ENCODE results near the gene SOX2. TPM values are rescaled to one million over a fixed set of nuclear protein-coding genes. Genes with fewer than 3 reads are reported as not detected.

SOX2 gene
- total RNA-seq, 1 donor from 2014 or later, result under 0.01 TPM

- Histone ChIP-seq H3K27me3 (ENCODE audit: control insufficient read depth in 3 of 3, insufficient read depth in 3 of 3, low read length in 3 of 3) (peaks cover 91 to 98% (median 98%) of the 10 kb centered on the region in 3 donors), H3K4me3 (ENCODE audit: low read length in 3 of 3) (no peak overlapping the region), H3K36me3 (ENCODE audit: control insufficient read depth in 3 of 3, insufficient read depth in 3 of 3, low read length in 3 of 3) (no peaks in the 10 kb centered on the region), H3K27ac (ENCODE audit: low read depth, low read length) (no peak overlapping the region), H3K4me1 (ENCODE audit: control insufficient read depth in 3 of 3, insufficient read depth in 3 of 3, low read length in 3 of 3) (peaks cover 2 to 5% (median 3%) of the 10 kb centered on the region in 3 donors), H3K9me3 (ENCODE audit: control insufficient read depth in 3 of 3, low read length in 3 of 3) (no peaks in the 10 kb centered on the region), H3K9ac (ENCODE audit: low read depth in 1 of 3, low read length in 3 of 3) (no peak overlapping the region)
Measured at GRCh38 chr3:181722156-181722555, 10.4 kb downstream of the SOX2 start.

GRCh38 chr3:181722766-181723425 lies 11.2 kb downstream of the SOX2 start:
- no peak overlapping the region for H3K4me3 ChIP-seq (ENCODE audit: low read length in 3 of 3)
- peaks cover 91 to 98% (median 98%) of the 10 kb centered on the region in 3 donors for H3K27me3 ChIP-seq (ENCODE audit: control insufficient read depth in 3 of 3, insufficient read depth in 3 of 3, low read length in 3 of 3)
- H3K36me3 ChIP-seq (ENCODE audit: control insufficient read depth in 3 of 3, insufficient read depth in 3 of 3, low read length in 3 of 3), result no peaks in the 10 kb centered on the region
- H3K27ac ChIP-seq (ENCODE audit: low read depth, low read length), result no peak overlapping the region
- H3K9me3 ChIP-seq (ENCODE audit: control insufficient read depth in 3 of 3, low read length in 3 of 3), result no peaks in the 10 kb centered on the region
- no peak overlapping the region for H3K9ac ChIP-seq (ENCODE audit: low read depth in 1 of 3, low read length in 3 of 3)
- H3K4me1 ChIP-seq (ENCODE audit: control insufficient read depth in 3 of 3, insufficient read depth in 3 of 3, low read length in 3 of 3), result peaks cover 3 to 8% (median 5%) of the 10 kb centered on the region in 3 donors

- Histone ChIP-seq H3K36me3 (ENCODE audit: control insufficient read depth in 3 of 3, insufficient read depth in 3 of 3, low read length in 3 of 3) (no peaks in the 10 kb centered on the region), H3K27me3 (ENCODE audit: control insufficient read depth in 3 of 3, insufficient read depth in 3 of 3, low read length in 3 of 3) (peaks cover 91 to 98% (median 94%) of the 10 kb centered on the region in 3 donors)
Measured at GRCh38 chr3:181723625-181724191, 12.0 kb downstream of the SOX2 start.

GRCh38 chr3:181724192-181724965 lies 12.7 kb downstream of the SOX2 start:
- peaks cover 3 to 8% (median 5%) of the 10 kb centered on the region in 3 donors for H3K4me1 ChIP-seq (ENCODE audit: control insufficient read depth in 3 of 3, insufficient read depth in 3 of 3, low read length in 3 of 3)
- H3K4me3 ChIP-seq (ENCODE audit: low read length in 3 of 3), result no peak overlapping the region
- no peak overlapping the region for H3K27ac ChIP-seq (ENCODE audit: low read depth, low read length)
- no peaks in the 10 kb centered on the region for H3K36me3 ChIP-seq (ENCODE audit: control insufficient read depth in 3 of 3, insufficient read depth in 3 of 3, low read length in 3 of 3)
- peaks cover 92 to 98% (median 96%) of the 10 kb centered on the region in 3 donors for H3K27me3 ChIP-seq (ENCODE audit: control insufficient read depth in 3 of 3, insufficient read depth in 3 of 3, low read length in 3 of 3)
- no peak overlapping the region for H3K9ac ChIP-seq (ENCODE audit: low read depth in 1 of 3, low read length in 3 of 3)
- H3K9me3 ChIP-seq (ENCODE audit: control insufficient read depth in 3 of 3, low read length in 3 of 3), result no peaks in the 10 kb centered on the region

More at GRCh38 chr3:181723625-181724191, 12.0 kb downstream of the SOX2 start:
- Histone ChIP-seq H3K27ac (ENCODE audit: low read depth, low read length) (no peak overlapping the region), H3K4me1 (ENCODE audit: control insufficient read depth in 3 of 3, insufficient read depth in 3 of 3, low read length in 3 of 3) (peaks cover 3 to 8% (median 5%) of the 10 kb centered on the region in 3 donors), H3K9ac (ENCODE audit: low read depth in 1 of 3, low read length in 3 of 3) (no peak overlapping the region), H3K4me3 (ENCODE audit: low read length in 3 of 3) (no peak overlapping the region), H3K9me3 (ENCODE audit: control insufficient read depth in 3 of 3, low read length in 3 of 3) (no peaks in the 10 kb centered on the region)

GRCh38 chr3:181725131-181725731 lies 13.5 kb downstream of the SOX2 start:
- Histone ChIP-seq H3K4me3 (ENCODE audit: low read length in 3 of 3) (no peak overlapping the region), H3K4me1 (ENCODE audit: control insufficient read depth in 3 of 3, insufficient read depth in 3 of 3, low read length in 3 of 3) (peaks cover 3 to 8% (median 5%) of the 10 kb centered on the region in 3 donors), H3K9me3 (ENCODE audit: control insufficient read depth in 3 of 3, low read length in 3 of 3) (no peaks in the 10 kb centered on the region), H3K36me3 (ENCODE audit: control insufficient read depth in 3 of 3, insufficient read depth in 3 of 3, low read length in 3 of 3) (no peaks in the 10 kb centered on the region), H3K27ac (ENCODE audit: low read depth, low read length) (no peak overlapping the region), H3K27me3 (ENCODE audit: control insufficient read depth in 3 of 3, insufficient read depth in 3 of 3, low read length in 3 of 3) (peaks cover 90 to 98% (median 92%) of the 10 kb centered on the region in 3 donors), H3K9ac (ENCODE audit: low read depth in 1 of 3, low read length in 3 of 3) (no peak overlapping the region)

GRCh38 chr3:181725830-181726229 lies 14.1 kb downstream of the SOX2 start:
- Histone ChIP-seq H3K9me3 (ENCODE audit: control insufficient read depth in 3 of 3, low read length in 3 of 3) (no peaks in the 10 kb centered on the region), H3K4me3 (ENCODE audit: low read length in 3 of 3) (no peak overlapping the region), H3K27ac (ENCODE audit: low read depth, low read length) (no peak overlapping the region), H3K9ac (ENCODE audit: low read depth in 1 of 3, low read length in 3 of 3) (no peak overlapping the region), H3K4me1 (ENCODE audit: control insufficient read depth in 3 of 3, insufficient read depth in 3 of 3, low read length in 3 of 3) (peaks cover 3 to 8% (median 5%) of the 10 kb centered on the region in 3 donors), H3K36me3 (ENCODE audit: control insufficient read depth in 3 of 3, insufficient read depth in 3 of 3, low read length in 3 of 3) (no peaks in the 10 kb centered on the region), H3K27me3 (ENCODE audit: control insufficient read depth in 3 of 3, insufficient read depth in 3 of 3, low read length in 3 of 3) (peaks cover 84 to 98% (median 89%) of the 10 kb centered on the region in 3 donors)

- peaks cover 81 to 93% (median 83%) of the 10 kb centered on the region in 3 donors for H3K27me3 ChIP-seq (ENCODE audit: control insufficient read depth in 3 of 3, insufficient read depth in 3 of 3, low read length in 3 of 3)
- H3K9ac ChIP-seq (ENCODE audit: low read depth in 1 of 3, low read length in 3 of 3), result no peak overlapping the region
- H3K36me3 ChIP-seq (ENCODE audit: control insufficient read depth in 3 of 3, insufficient read depth in 3 of 3, low read length in 3 of 3), result no peaks in the 10 kb centered on the region
- no peak overlapping the region for H3K27ac ChIP-seq (ENCODE audit: low read depth, low read length)
- no peaks in the 10 kb centered on the region for H3K9me3 ChIP-seq (ENCODE audit: control insufficient read depth in 3 of 3, low read length in 3 of 3)
- H3K4me3 ChIP-seq (ENCODE audit: low read length in 3 of 3), result peak overlapping the region; percentile 13 to 57 (median 54)
- H3K4me1 ChIP-seq (ENCODE audit: control insufficient read depth in 3 of 3, insufficient read depth in 3 of 3, low read length in 3 of 3), result peaks cover 3 to 8% (median 5%) of the 10 kb centered on the region in 3 donors
Measured at GRCh38 chr3:181726351-181727330, 14.9 kb downstream of the SOX2 start.

GRCh38 chr3:181727341-181728032 lies 15.8 kb downstream of the SOX2 start:
- Histone ChIP-seq H3K36me3 (ENCODE audit: control insufficient read depth in 3 of 3, insufficient read depth in 3 of 3, low read length in 3 of 3) (no peaks in the 10 kb centered on the region), H3K27me3 (ENCODE audit: control insufficient read depth in 3 of 3, insufficient read depth in 3 of 3, low read length in 3 of 3) (peaks cover 72 to 89% (median 74%) of the 10 kb centered on the region in 3 donors), H3K4me1 (ENCODE audit: control insufficient read depth in 3 of 3, insufficient read depth in 3 of 3, low read length in 3 of 3) (peaks cover 3 to 8% (median 5%) of the 10 kb centered on the region in 3 donors), H3K9ac (ENCODE audit: low read depth in 1 of 3, low read length in 3 of 3) (no peak overlapping the region), H3K9me3 (ENCODE audit: control insufficient read depth in 3 of 3, low read length in 3 of 3) (no peaks in the 10 kb centered on the region), H3K27ac (ENCODE audit: low read depth, low read length) (no peak overlapping the region), H3K4me3 (ENCODE audit: low read length in 3 of 3) (peak overlapping the region; percentile 13 to 57 (median 54))
